ENCODE measurements around the gene INHBC.

DNA sequence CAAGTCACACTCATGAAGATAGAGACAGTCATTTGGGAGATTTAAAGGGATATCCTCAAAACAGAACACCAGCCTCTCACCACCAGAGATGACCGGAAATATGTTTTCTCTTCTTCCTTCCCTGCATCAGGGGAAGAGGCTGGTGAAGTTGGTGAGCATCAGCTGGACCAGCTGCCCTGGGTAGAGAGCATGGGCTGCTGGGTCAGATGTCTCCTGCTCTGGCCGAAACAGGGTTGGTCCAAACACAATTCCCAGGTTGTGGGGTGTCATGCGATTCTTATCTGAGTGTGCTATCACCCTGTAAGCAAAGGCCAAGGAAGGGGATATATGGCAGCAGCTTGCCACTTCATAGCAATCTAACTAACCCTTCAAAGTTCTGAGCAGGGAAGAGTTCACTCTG lies 37.8 kb downstream of the INHBC start:
- TF ChIP-seq, protein P1, sequence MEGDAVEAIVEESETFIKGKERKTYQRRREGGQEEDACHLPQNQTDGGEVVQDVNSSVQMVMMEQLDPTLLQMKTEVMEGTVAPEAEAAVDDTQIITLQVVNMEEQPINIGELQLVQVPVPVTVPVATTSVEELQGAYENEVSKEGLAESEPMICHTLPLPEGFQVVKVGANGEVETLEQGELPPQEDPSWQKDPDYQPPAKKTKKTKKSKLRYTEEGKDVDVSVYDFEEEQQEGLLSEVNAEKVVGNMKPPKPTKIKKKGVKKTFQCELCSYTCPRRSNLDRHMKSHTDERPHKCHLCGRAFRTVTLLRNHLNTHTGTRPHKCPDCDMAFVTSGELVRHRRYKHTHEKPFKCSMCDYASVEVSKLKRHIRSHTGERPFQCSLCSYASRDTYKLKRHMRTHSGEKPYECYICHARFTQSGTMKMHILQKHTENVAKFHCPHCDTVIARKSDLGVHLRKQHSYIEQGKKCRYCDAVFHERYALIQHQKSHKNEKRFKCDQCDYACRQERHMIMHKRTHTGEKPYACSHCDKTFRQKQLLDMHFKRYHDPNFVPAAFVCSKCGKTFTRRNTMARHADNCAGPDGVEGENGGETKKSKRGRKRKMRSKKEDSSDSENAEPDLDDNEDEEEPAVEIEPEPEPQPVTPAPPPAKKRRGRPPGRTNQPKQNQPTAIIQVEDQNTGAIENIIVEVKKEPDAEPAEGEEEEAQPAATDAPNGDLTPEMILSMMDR (IDR thresholded peaks at IDR 0.05): no peak
- TF ChIP-seq EZH2 (IDR thresholded peaks at IDR 0.05; ENCODE audit: borderline replicate concordance, insufficient read depth, low read depth, low read length, poor library complexity, severe bottlenecking): no peak

All from B cell (primary cell).